WERI-Rb-1 (cell line): ENCODE results near the gene DLX1.

Source experiments
- DNase-seq: peaks from one replicate; pipeline ENCODE4 v3.0.0-alpha.2; 2020
- H3K27ac ChIP-seq: fragments of 250-450 bp; sonication (Bioruptor Pico); 2 replicates; pipeline ENCODE4 v1.5.1; 2020; ENCODE audit warnings: mild to moderate bottlenecking, moderate library complexity
- H3K27me3 ChIP-seq: fragments of 250-450 bp; sonication (Bioruptor Pico); 2 replicates; pipeline ENCODE4 v1.5.1; 2021; ENCODE audit warnings: mild to moderate bottlenecking, low read depth, moderate library complexity; ENCODE audit not compliant: insufficient read depth, severe bottlenecking
- H3K36me3 ChIP-seq: fragments of 250-450 bp; sonication (Bioruptor Pico); 2 replicates; pipeline ENCODE4 v1.5.1; 2020; ENCODE audit warnings: mild to moderate bottlenecking, moderate library complexity
- H3K4me3 ChIP-seq: 2 replicates; pipeline ENCODE4 v1.5.1; 2011; ENCODE audit warnings: low read depth, mild to moderate bottlenecking, control low read depth, low read length
- H3K9me3 ChIP-seq: fragments of 250-450 bp; sonication (Bioruptor Pico); 2 replicates; pipeline ENCODE4 v1.5.1; 2021; ENCODE audit warnings: mild to moderate bottlenecking, moderate library complexity; ENCODE audit not compliant: severe bottlenecking
- CTCF ChIP-seq: IDR thresholded peaks from 2 replicates; pipeline ENCODE4 v1.5.1; 2011; ENCODE audit warnings: low read depth, mild to moderate bottlenecking, control low read depth, inconsistent platforms, low read length

DLX1 gene

GRCh38 chr2:172098650-172099471 lies 13.6 kb downstream of the DLX1 start:
- H3K9me3 ChIP-seq = no peaks in the 10 kb centered on the region
- H3K4me3 ChIP-seq = peak overlapping the region; percentile 15
- H3K36me3 ChIP-seq = no peaks in the 10 kb centered on the region
- TF ChIP-seq CTCF = no peak
- H3K27me3 ChIP-seq = peaks cover 89% of the 10 kb centered on the region
- no peak overlapping the region for H3K27ac ChIP-seq
- peak; percentile 42 for DNase-seq

- Histone ChIP-seq H3K36me3 (no peaks in the 10 kb centered on the region), H3K27me3 (peaks cover 82% of the 10 kb centered on the region), H3K27ac (no peak overlapping the region), H3K4me3 (peak overlapping the region; percentile 49), H3K9me3 (no peaks in the 10 kb centered on the region)
- TF ChIP-seq CTCF = no peak
- no peak for DNase-seq
Observed at GRCh38 chr2:172099472-172100079, 14.3 kb downstream of the DLX1 start.

- H3K27ac ChIP-seq = no peak overlapping the region
- peak overlapping the region; percentile 49 for H3K4me3 ChIP-seq
- no peaks in the 10 kb centered on the region for H3K9me3 ChIP-seq
- no peak for TF ChIP-seq CTCF
- no peaks in the 10 kb centered on the region for H3K36me3 ChIP-seq
- no peak for DNase-seq
- H3K27me3 ChIP-seq = peaks cover 76% of the 10 kb centered on the region
Observed at GRCh38 chr2:172100080-172100934, 15.0 kb downstream of the DLX1 start.

- no peak for DNase-seq
- Histone ChIP-seq H3K27me3 (peaks cover 72% of the 10 kb centered on the region), H3K27ac (no peak overlapping the region), H3K36me3 (no peaks in the 10 kb centered on the region), H3K4me3 (peak overlapping the region; percentile 49), H3K9me3 (no peaks in the 10 kb centered on the region)
- no peak for TF ChIP-seq CTCF
Observed at GRCh38 chr2:172100935-172101820, 15.9 kb downstream of the DLX1 start.

GRCh38 chr2:172101821-172102390 lies 16.6 kb downstream of the DLX1 start:
- H3K9me3 ChIP-seq = no peaks in the 10 kb centered on the region
- DNase-seq = no peak
- no peaks in the 10 kb centered on the region for H3K36me3 ChIP-seq
- H3K4me3 ChIP-seq = peak overlapping the region; percentile 49
- no peak overlapping the region for H3K27ac ChIP-seq
- H3K27me3 ChIP-seq = peaks cover 68% of the 10 kb centered on the region
- no peak for TF ChIP-seq CTCF
